ENCODE results near the gene ADGRV1. TPM values are rescaled to one million over a fixed set of nuclear protein-coding genes. Genes with fewer than 3 reads are reported as not detected.

The ADGRV1 gene
- total RNA-seq, 1 experiment from 2014 or later, result 64.8 TPM

DNA sequence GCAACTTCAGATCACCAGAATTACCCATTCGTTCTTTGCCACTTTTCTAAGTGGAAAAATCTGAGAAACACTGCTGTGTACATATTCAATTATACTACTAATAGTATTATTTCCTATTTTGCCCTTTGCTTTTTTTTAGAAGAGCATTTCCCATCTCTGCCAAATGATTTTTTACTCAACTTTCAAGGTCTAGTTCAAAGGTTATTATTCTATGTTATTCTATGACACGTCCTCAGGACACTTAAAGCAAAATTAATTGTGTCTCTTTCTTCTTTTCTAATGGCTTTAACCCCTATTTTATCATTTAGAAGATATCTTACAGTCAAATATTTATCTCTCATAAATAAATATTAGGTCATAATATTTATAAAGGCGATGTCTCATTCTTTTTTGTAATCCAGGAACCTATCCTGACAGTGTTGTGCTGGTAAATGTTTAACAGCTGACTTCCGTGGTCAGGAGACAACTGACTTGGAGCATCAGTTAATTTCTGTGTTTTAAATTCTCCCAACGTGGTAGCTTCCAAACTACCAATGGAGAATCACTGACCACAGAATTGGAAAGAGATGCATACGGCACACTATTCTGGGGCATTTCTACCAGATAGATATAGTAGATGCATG, 449.3 kb downstream of the ADGRV1 start:
- Histone ChIP-seq H3K4me1 (ENCODE audit: insufficient read depth, low read length) (no peaks in the 10 kb centered on the region), H3K79me1 (ENCODE audit: insufficient read depth, low read depth, low read length, poor library complexity, severe bottlenecking) (no peaks in the 10 kb centered on the region), H2AK5ac (ENCODE audit: insufficient read length, low read length) (no peak overlapping the region), H3K9ac (ENCODE audit: extremely low read depth, insufficient read length, low read length) (no peak overlapping the region), H3K14ac (ENCODE audit: insufficient read depth, low read length) (no peak overlapping the region), H2AFZ (ENCODE audit: low read length) (no peak overlapping the region), H3K56ac (ENCODE audit: insufficient read length, low read depth, low read length) (no peak overlapping the region), H3K79me2 (ENCODE audit: insufficient read depth, low read length) (no peaks in the 10 kb centered on the region), H2BK12ac (ENCODE audit: insufficient read length, low read depth, low read length) (no peak overlapping the region), H3K27ac (ENCODE audit: insufficient read length, low read depth, low read length) (no peak overlapping the region), H3T11ph (ENCODE audit: low read length) (no peak overlapping the region), H4K20me1 (ENCODE audit: control insufficient read depth, insufficient read depth, insufficient read length) (no peaks in the 10 kb centered on the region), H4K8ac (replicated peaks; ENCODE audit: insufficient read length, low read depth, low read length) (no peak overlapping the region), H4K5ac (ENCODE audit: insufficient read length, low read depth, low read length) (no peak overlapping the region), H3K4ac (ENCODE audit: low read depth, low read length) (no peak overlapping the region), H2BK5ac (ENCODE audit: insufficient read length, low read length) (no peak overlapping the region), H2BK15ac (ENCODE audit: low read depth, low read length) (no peak overlapping the region), H3K27me3 (ENCODE audit: insufficient read depth, low read length) (no peaks in the 10 kb centered on the region), H3K23me2 (ENCODE audit: insufficient read length, low read depth, low read length, poor library complexity, severe bottlenecking) (no peaks in the 10 kb centered on the region), H3K9me3 (ENCODE audit: control insufficient read depth, low read depth, low read length) (no peaks in the 10 kb centered on the region), H3K23ac (ENCODE audit: insufficient read length, low read depth, low read length) (no peak overlapping the region), H2BK120ac (ENCODE audit: low read depth, low read length, poor library complexity, severe bottlenecking) (no peak overlapping the region), H2BK20ac (ENCODE audit: low read depth, low read length, poor library complexity, severe bottlenecking) (no peak overlapping the region), H3K18ac (ENCODE audit: insufficient read length, low read depth, low read length) (no peak overlapping the region), H4K91ac (ENCODE audit: insufficient read length, low read depth, low read length) (no peak overlapping the region), H3K4me2 (ENCODE audit: insufficient read depth, insufficient read length, low read length) (no peak overlapping the region)
- Mint-ChIP-seq H3K27me3 (ENCODE audit: low read depth) (no peaks in the 10 kb centered on the region), H3K9me3 (no peaks in the 10 kb centered on the region), H3K36me3 (ENCODE audit: insufficient read depth in 1 of 3, low read depth in 3 of 3) (peaks cover 2 to 4% (median 2%) of the 10 kb centered on the region in 3 experiments; a peak in 3 of 7 replicates), H3K4me3 (no peak overlapping the region), H3K27ac (no peak overlapping the region), H3K4me1 (no peaks in the 10 kb centered on the region)
- no peak for TF ChIP-seq CTCF (conservative IDR thresholded peaks at IDR 0.05)
- no peak for DNase-seq
- no CpG with 5 or more reads among the region's 6 CpGs for WGBS (ENCODE audit: extremely low coverage, insufficient read length, low lambda C conversion rate)

Measured in H9 (cell line).